ENCODE data around the gene POLR3G. TPM values are rescaled to one million over a fixed set of nuclear protein-coding genes. Genes with fewer than 3 reads are reported as not detected.

Gene POLR3G
- total RNA-seq, 1 experiment from 2014 or later: 23.4 TPM

DNA sequence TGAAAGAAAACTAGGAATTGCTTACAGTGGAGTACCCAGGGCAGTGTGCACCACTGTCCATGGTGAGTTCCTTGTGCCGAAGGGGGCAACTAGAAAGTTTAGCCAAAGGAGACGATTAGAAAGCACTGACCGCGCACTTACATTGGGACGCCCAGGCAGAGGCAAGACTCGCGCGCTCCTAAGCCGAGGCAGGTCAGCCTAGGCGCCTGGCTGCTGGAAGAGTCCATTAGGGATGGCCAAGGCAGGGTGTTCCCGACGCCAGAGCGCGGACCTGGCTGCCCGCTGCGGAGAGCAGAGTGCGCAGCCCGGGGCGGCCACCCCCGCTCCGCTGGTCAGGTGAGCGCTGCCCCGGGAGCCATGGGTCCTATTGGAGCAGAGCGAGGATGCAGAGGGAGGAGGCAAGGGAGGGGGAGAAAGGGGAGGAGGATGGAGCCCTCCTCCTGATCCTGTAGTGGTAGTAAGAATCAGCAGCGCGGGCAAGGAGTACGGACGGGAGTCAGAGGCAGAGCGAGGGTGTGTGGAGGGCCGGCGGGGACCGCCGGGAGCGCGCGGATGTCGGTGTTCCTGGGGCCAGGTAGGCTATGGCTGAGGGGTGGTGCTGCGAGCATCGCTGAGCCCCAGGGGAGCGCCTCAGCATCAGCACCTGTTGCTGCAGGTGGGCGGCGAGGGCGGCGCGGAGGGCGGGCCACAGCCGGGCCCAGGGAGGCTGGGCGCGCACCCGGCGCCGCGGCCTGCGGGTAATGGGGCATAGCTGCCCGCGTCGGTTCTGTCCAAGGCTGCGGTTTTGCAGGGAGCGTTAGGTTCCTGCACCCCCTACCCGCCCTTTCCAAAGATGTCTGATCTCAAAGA, 83.9 kb downstream of the POLR3G start, which contains the start of gene ADGRV1:
ADGRV1 (plus strand) TSS at position 454 of the 849 bp plus-strand sequence; CDS start at position 553, 99 bp downstream.
- Histone ChIP-seq H3K27me3 (ENCODE audit: control insufficient read depth, insufficient read depth, low read length) (peaks cover 60% of the 10 kb centered on the region), H3K36me3 (ENCODE audit: control insufficient read depth, insufficient read depth, low read length) (no peaks in the 10 kb centered on the region; the same call in 1 of the 2 replicates), H3K9me3 (ENCODE audit: control insufficient read depth, insufficient read depth, low read depth, low read length) (no peaks in the 10 kb centered on the region), H3K4me1 (ENCODE audit: control insufficient read depth, insufficient read depth, low read length) (no peaks in the 10 kb centered on the region), H3K27ac (ENCODE audit: low read length) (no peak within 1 kb of the TSS), H3K4me3 (ENCODE audit: low read depth in 2 of 2, low read length in 2 of 2) (peak within 1 kb of the TSS; percentile 28 to 34)
- DNase-seq (ENCODE audit: low read depth, low spot score): no peak
- in situ Hi-C loops (cut with HindIII; ENCODE audit: low pct_unique_long_range_greater_than_20kb, low sequenced_read_pairs) (no loop called here), intact Hi-C loops (cut with micrococcal nuclease; ENCODE audit: unreplicated experiment) (no loop called here)
- BruUV-seq (replicated peaks): no TSS peak
- TF ChIP-seq POLR2AphosphoS5 (IDR thresholded peaks at IDR 0.05; ENCODE audit: low read depth, low read length): no peak
- TF ChIP-seq SIN3A (IDR thresholded peaks at IDR 0.05; ENCODE audit: borderline replicate concordance, insufficient read depth, low read depth, low read length): no peak
- TF ChIP-seq REST (IDR thresholded peaks at IDR 0.05; ENCODE audit: insufficient read depth in 1 of 2, low read depth in 2 of 2, low read length in 1 of 2): no peak
- TF ChIP-seq, protein P1, sequence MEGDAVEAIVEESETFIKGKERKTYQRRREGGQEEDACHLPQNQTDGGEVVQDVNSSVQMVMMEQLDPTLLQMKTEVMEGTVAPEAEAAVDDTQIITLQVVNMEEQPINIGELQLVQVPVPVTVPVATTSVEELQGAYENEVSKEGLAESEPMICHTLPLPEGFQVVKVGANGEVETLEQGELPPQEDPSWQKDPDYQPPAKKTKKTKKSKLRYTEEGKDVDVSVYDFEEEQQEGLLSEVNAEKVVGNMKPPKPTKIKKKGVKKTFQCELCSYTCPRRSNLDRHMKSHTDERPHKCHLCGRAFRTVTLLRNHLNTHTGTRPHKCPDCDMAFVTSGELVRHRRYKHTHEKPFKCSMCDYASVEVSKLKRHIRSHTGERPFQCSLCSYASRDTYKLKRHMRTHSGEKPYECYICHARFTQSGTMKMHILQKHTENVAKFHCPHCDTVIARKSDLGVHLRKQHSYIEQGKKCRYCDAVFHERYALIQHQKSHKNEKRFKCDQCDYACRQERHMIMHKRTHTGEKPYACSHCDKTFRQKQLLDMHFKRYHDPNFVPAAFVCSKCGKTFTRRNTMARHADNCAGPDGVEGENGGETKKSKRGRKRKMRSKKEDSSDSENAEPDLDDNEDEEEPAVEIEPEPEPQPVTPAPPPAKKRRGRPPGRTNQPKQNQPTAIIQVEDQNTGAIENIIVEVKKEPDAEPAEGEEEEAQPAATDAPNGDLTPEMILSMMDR (IDR thresholded peaks at IDR 0.05): no peak
- no peak for TF ChIP-seq TCF7L2 (IDR thresholded peaks at IDR 0.05; ENCODE audit: low read depth, low read length)
- ChIA-PET POLR2A (interaction anchor here (0.5 kb wide), 1 partner anchor 811 kb away, joined by 5 read pairs; no protein-coding TSS in a partner anchor), CTCF (no interaction called here)
- peak; percentile 87 for ATAC-seq

DNA sequence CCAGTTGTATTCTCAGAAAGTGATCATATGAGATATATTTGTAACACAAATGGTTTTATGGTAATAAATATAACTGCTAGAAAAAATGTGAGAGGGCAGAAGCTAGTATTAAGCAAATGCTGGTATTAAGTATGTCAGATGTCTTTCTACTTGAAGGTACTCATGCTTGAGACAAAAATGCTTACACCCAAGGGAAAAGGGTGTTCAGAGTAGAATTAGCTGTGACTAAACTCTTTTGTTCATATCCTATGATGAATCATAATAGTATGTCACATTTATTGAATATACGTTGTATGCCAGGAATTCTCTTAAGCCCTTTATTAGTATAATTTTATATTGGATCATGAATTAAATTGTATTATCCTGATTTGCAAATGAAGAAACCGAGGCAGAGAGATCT, 86.1 kb downstream of the POLR3G start:
- intact Hi-C loops (cut with micrococcal nuclease; ENCODE audit: unreplicated experiment) (loop anchor here (10.0 kb wide), 1 partner anchor 214 kb away; no protein-coding TSS in a partner anchor), in situ Hi-C loops (cut with HindIII; ENCODE audit: low pct_unique_long_range_greater_than_20kb, low sequenced_read_pairs) (no loop called here)
- no peaks in the 10 kb centered on the region; the same call in 1 of the 2 replicates for H3K36me3 ChIP-seq (ENCODE audit: control insufficient read depth, insufficient read depth, low read length)
- H3K4me1 ChIP-seq (ENCODE audit: control insufficient read depth, insufficient read depth, low read length): no peaks in the 10 kb centered on the region
- peaks cover 47% of the 10 kb centered on the region for H3K27me3 ChIP-seq (ENCODE audit: control insufficient read depth, insufficient read depth, low read length)
- BruUV-seq (replicated peaks): no TSS peak
- ChIA-PET CTCF (no interaction called here), POLR2A (no interaction called here)
- no peaks in the 10 kb centered on the region for H3K9me3 ChIP-seq (ENCODE audit: control insufficient read depth, insufficient read depth, low read depth, low read length)
- ATAC-seq (no peak), DNase-seq (ENCODE audit: low read depth, low spot score) (no peak)
- H3K27ac ChIP-seq (ENCODE audit: low read length): no peak overlapping the region
- no peak overlapping the region for H3K4me3 ChIP-seq (ENCODE audit: low read depth in 2 of 2, low read length in 2 of 2)
- TF ChIP-seq TCF7L2 (IDR thresholded peaks at IDR 0.05; ENCODE audit: low read depth, low read length) (no peak), SIN3A (IDR thresholded peaks at IDR 0.05; ENCODE audit: borderline replicate concordance, insufficient read depth, low read depth, low read length) (no peak)
